Activated CD4-positive, alpha-beta T cell treated with anti-CD3 and anti-CD28 coated beads for 4 hours (primary cell): ENCODE data around the gene GZMM.

Experiments
- DNase-seq, 2 donors: peaks; one replicate each; pipeline ENCODE4 v3.0.0-alpha.2; 2020

Gene GZMM

DNA sequence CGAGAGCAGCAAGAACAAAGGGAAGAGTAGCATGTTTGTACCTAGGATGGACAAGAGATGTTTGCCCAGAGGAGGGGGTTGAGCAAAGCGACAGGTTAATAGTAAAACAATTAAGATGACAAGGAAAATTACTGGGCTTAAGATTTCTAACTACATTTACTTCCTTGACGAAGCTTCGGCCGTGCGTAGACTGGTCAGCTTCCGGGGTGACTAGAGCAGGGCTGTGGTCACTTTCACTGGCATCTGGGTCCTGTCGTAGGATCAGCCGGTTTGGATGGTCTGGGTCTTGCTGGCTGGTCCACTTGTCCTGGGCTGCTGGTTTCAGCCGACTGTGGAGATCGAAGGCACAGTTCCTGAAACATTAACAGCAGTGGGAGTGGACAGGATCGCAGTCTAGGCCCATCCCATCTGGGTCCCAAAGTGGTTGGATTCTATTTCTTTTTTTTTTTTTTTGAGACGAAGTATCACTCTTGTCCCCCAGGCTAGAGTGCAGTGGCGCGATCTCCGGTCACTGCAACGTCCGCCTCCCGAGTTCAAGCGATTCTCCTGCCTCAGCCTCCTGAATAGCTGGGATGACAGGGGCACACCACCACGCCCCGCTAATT, 23.5 kb downstream of the GZMM start:
- no peak for DNase-seq

- DNase-seq, result no peak
Measured at GRCh38 chr19:570251-570686, 26.4 kb downstream of the GZMM start.

- DNase-seq, result peak in 1 of 2 donors; percentile 26
Measured at GRCh38 chr19:570937-571565, 27.2 kb downstream of the GZMM start.

DNA sequence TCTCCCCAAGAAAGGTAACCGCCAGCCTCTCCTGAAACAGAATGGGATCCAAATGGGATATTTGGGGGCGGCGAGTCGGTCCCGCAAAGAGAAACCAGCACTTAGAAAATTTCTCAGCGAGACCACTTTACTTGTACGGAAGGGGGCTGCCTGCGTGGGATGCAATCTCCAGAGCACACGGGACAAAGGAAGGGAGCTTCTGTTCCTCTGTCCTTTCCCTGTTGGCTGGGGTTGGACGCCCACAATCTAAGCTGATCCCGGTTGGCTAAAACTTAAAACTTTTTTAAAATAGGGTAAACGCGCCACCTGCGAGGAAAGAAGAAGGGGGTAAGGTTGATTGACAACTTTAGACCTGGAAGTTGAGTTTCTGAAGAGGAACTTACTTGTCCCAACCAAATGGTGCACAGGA, 27.7 kb downstream of the GZMM start:
- no peak for DNase-seq

DNA sequence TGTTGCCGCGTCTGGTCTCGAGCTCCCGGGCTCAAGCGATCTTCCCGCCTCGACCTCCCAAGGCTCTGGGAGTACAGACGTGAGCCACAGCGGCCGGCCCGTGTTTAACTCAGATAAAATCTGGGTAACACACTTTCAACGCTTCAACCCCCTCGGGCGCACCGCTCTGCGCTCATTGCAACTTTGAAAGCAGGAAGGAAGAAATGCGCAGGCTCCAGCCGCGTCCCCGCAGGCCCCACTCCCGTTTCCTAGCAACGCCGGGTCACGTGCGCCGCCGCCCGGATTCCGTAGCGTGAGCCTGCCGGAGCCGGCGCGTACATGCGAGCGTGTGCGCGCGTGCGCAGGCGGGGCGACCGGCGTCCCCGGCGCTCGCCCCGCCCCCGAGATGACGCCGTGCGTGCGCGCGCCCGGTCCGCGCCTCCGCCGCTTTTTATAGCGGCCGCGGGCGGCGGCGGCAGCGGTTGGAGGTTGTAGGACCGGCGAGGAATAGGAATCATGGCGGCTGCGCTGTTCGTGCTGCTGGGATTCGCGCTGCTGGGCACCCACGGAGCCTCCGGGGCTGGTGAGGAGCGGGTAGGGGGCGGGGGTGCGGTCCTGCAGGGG, 28.4 kb downstream of the GZMM start, which contains the start of gene BSG:
TSS of gene BSG (plus strand) at position 457 of the 603 bp plus-strand sequence. CDS start at position 496, 39 bp downstream.
- peak; percentile 97 to 98 for DNase-seq

DNA sequence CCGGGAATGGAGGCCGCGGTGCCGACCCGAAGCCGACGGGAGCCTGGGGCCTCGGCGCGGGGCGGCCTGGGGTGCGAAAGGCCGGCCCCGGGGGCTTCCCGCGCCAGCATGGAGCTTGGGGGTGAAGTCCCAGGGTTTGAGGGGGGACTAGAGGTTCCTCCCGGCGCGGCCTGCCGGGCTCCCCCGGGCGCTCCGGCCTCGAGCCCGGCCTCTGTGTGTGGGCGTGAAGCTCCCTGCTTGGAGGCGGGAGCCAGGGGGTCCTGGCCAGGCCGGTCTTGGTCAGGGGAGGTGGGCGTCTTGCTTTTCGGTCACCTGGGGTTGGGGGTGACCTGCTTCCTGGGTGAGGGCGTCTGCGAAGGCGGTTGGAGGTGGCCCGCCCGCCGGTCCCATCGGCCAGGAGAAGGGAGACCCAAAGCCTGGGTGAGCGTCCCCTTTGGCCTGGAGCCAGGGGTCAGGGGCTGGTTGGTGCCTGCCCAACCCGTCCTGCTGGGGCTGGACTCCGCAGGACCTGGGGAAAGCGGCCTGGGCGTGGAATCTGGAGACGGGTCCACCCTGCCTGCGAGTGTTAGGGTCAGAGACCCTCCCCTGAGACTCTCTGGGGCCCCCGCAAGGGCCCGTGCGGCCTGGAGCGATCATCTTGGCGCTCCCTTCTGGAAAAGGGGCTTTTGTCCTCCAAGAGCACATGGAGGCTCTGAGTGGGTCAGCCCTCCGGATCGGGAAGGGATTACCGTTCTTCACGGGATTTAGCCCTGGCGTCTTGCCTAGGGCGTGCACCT, 29.1 kb downstream of the GZMM start:
- no peak for DNase-seq

DNA sequence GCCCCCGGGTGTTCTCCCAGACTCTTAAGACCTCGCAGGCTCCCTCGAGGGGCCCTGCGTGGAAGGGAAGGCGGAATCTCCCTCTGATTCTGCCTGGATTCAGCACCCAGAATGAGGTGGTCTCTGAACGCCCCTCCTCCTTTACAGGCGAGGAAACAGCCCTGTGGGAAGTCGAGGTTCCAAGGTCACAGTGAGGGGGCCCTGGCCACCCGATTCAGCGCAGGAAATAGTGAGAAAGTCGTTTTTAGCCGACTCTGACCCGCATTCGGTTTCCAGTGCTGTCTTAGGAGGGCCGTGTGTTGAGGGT, 29.6 kb downstream of the GZMM start:
- DNase-seq, result no peak

- no peak for DNase-seq
Measured at GRCh38 chr19:574658-575526, 31.0 kb downstream of the GZMM start.

DNA sequence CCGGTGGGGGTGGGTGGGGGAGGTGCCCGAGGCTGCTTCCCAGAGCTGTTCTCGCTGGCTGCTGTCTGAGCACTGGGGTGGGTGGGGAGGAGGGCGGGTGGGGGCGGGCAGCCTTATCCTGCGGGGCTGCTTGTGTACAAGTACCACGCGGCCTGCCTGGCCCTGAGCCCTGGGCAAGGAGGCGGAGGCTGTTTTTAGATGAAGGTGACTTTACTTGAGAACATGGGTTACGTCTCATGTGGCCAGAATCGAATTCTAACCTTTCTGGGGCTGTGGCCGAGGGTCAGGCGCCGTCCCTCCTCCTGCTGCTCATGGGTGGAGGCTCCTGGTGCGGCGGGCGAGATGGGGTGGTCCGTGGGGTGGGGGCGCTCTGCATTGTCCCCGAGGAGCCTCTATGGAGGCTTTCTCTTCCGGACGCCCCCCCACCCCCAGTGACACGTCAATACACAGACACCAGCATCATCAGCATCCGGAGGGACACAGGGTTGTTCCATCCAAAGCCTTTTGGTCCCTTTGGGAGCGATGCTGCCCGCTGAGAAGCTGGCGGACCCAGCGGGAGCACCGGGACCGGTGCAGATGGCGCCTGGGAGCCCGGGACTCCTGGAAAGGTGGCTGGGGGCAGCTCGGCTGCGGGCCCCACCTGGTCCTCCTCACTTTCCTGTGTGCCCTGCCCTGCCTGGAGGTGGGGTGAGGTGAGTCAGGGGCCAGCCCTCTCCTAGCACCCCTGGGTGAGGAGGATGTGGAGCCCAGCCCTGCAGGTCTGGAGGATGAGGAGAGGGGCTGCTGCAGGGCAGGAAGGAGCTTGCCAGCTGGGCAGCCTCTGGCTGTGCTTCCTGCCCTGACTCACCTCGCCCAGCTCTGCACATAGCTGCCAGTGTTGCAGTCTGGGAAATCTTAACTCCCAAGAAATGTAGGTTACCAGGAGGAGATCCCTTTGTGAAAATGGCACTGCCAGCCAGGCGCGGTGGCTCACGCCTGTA, 32.0 kb downstream of the GZMM start:
- DNase-seq, result no peak

DNA sequence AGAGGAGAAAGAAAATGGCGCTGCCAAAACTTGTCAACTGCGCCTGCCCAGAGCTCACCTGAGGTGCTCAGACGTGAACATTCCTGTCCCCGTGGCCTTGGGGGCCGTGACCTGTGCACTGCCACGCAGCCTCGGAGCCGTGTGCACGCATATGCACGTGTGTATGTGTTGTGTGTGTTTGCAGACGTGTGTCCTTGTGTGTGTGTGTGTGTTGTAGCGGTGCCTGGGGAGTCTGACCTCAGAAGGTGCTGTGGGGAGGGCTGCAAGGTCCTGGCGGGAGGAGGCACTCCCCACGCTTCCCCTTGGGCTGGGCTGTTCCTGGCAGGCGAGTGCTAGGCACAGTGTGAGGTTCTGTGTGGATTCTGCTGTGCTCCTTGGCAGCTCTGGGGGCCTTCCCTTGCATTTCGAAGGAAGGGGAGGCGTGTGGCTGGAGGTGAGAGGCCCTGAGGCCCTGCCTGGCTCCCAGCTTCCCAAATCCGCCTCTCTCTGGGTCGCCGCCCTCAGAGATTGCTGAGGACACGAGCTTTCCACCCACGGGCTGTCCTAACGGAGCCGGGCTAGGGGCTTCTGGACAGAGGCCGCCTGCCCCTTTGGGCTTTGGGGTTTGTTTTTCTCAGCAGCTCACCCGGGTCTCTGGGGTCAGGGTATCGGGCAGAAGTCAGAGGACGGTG, 33.0 kb downstream of the GZMM start:
- DNase-seq, result no peak

DNA sequence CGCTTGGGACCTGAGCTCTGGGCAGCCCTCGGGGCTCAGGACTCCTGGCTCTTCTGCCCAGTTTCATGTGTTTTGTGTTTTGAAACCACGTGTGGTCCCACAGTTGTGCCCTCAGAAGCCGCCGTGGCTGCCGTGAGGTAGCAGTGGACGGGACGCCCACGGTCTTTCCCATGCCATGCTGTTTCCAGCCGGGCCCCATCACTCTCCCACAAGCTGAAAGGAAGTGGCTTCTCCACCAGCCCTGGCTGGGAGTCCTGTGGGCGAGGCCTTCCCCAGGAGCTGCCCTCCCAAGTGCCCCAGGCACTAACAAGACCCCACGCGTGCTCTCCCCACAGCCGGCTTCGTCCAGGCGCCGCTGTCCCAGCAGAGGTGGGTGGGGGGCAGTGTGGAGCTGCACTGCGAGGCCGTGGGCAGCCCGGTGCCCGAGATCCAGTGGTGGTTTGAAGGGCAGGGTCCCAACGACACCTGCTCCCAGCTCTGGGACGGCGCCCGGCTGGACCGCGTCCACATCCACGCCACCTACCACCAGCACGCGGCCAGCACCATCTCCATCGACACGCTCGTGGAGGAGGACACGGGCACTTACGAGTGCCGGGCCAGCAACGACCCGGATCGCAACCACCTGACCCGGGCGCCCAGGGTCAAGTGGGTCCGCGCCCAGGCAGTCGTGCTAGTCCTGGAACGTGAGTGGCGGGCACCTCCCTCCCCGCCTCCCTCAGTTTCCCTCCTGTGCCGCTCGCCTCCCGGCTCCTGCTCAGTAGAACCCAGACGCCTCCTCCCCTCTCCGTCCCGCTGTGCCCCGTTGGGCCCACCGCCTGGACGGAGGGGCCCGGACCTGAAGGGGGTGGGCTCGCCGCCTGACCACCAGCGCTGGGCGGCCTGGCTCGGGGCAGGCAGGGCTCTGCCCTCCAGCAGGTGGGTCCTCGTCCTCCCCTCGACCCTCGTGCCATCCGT, 33.9 kb downstream of the GZMM start:
- DNase-seq, result no peak

DNA sequence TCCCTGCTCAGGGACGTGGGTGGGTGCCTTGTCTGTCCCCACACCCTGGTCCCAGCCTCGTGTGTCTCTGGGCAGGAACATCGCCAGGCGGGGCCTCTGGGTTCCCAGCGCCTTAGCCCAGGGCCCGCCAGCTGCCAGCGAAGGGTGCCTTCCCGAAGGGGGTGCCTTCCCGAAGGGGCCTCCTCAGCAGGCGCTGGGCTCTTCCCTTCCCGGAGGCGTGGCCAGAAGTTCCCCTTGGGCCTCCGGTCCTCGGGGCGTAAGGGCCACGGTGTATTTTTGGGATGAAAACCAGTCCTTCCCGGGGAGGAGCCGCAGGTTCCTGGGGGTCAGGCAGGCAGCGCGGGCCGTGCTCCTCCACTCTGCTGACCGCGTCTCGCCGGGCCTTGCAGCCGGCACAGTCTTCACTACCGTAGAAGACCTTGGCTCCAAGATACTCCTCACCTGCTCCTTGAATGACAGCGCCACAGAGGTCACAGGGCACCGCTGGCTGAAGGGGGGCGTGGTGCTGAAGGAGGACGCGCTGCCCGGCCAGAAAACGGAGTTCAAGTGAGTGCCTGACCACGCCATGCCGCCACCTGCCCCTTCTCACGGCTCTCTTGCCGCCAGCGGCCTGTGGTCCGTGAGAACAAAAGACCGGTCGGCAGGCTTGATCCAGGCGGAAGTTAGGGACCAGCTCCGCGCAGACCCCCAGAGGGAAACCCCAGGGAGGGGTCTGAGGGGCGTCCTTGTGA, 35.4 kb downstream of the GZMM start:
- DNase-seq, result no peak

GRCh38 chr19:579842-580155, 35.9 kb downstream of the GZMM start:
- DNase-seq, result no peak

DNA sequence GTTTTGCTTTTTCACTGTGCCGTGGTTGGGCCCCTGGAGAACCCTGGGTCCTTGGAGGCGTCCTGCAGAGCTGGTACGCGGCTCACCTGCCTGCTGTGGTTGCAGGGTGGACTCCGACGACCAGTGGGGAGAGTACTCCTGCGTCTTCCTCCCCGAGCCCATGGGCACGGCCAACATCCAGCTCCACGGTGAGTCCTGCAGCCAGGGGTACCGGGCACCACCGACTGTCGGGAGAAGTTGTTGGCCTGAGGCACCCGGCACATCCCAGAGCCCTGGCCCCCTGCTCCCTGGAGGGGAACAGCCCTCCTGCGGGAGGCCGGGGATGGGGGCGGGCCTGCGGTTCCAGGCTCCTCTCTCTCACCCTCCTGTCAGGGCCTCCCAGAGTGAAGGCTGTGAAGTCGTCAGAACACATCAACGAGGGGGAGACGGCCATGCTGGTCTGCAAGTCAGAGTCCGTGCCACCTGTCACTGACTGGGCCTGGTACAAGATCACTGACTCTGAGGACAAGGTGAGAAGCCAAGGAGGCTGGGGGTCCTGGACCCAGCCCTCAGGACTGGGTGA, 36.5 kb downstream of the GZMM start:
- DNase-seq, result no peak

DNA sequence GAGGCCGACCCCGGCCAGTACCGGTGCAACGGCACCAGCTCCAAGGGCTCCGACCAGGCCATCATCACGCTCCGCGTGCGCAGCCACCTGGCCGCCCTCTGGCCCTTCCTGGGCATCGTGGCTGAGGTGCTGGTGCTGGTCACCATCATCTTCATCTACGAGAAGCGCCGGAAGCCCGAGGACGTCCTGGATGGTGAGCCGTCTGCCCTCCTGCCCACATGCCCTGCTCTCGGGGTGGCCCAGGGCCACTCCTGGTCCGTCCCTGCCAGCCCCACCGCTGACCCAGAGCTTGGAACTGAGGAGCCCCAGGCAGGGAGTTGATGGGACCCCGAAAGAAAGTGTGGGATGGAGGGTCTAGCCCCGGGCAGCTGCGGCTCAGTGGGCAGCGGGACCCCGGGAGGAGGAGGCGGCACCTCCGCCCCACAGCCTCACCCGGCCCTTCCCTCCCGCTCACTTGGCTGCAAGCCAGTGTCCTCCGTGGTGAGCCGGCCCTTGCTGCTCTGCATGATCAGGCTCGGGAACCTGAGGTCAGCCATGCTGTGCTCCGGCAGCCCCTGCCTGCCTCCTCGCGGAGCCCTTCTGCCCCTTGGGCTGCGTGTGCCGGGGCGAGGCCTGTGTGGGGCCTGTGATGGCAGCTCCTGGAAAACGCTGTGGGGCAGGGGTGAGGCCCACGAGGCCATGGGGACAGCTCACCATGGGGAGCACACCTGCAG, 37.7 kb downstream of the GZMM start:
- DNase-seq, result no peak

DNA sequence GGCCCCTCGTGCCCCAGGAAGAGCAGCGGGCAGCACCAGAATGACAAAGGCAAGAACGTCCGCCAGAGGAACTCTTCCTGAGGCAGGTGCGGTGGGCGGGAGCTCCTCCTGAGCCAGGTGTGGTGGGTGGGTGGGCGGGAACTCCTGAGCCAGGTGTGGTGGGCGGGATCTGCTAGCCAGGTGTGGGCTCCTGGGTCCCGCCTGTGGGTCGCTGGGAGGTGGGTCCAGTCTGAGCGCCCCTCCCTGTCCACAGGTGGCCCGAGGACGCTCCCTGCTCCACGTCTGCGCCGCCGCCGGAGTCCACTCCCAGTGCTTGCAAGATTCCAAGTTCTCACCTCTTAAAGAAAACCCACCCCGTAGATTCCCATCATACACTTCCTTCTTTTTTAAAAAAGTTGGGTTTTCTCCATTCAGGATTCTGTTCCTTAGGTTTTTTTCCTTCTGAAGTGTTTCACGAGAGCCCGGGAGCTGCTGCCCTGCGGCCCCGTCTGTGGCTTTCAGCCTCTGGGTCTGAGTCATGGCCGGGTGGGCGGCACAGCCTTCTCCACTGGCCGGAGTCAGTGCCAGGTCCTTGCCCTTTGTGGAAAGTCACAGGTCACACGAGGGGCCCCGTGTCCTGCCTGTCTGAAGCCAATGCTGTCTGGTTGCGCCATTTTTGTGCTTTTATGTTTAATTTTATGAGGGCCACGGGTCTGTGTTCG, 38.8 kb downstream of the GZMM start:
- DNase-seq, result no peak

DNA sequence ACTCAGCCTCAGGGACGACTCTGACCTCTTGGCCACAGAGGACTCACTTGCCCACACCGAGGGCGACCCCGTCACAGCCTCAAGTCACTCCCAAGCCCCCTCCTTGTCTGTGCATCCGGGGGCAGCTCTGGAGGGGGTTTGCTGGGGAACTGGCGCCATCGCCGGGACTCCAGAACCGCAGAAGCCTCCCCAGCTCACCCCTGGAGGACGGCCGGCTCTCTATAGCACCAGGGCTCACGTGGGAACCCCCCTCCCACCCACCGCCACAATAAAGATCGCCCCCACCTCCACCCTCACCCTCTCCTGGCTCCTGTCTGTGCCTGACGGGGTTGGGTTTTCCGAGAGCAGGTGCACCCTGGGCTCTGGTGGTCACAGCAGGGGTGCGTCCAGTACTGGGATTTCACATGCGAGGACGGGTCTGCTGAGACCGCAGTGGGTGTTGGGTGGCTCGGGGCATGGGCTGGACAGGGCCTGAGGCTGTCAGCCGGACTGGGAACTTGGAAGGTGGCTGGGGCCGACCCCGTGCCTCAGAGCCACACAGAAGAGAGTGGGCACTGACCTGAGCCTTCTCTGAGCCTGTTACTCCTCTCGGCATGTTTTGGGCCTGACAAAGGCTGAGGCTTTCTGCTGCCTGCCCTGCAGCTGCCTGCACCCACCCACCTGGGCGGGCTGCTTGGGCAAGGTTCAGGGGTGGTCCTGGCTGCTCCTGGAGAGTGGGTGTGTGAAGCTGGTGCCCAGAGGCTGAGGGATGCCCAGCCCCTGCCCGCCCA, 39.5 kb downstream of the GZMM start:
- no peak for DNase-seq
